ENCODE data around the gene C16orf87. TPM values are rescaled to one million over a fixed set of nuclear protein-coding genes. Genes with fewer than 3 reads are reported as not detected.

Gene C16orf87
- 10.4 TPM for total RNA-seq (2013)
- polyA plus RNA-seq (1 to 10 TPM; 6.1 to 9.7 (median 7.6) TPM), polyA minus RNA-seq (3.5 and 4.0 TPM in 2 replicates), total RNA-seq (8.4 to 24.3 (median 16.4) reads per million in 11 experiments)

GRCh38 chr16:46830902-46831647 lies at the start of gene C16orf87:
Gene C16orf87, minus strand, starts transcription at chr16:46831180. Its CDS starts 31 bp downstream, at chr16:46831149.
- under 1% methylated on average over 93 of the region's 94 CpGs for WGBS (ENCODE audit: insufficient coverage)
- peaks cover 27% of the 10 kb centered on the region for H3K4me1 Mint-ChIP-seq
- peak; percentile 89 to 93 (median 91) for DNase-seq

More at GRCh38 chr16:46830902-46831647, at the start of gene C16orf87:
- peaks cover 48% of the 10 kb centered on the region for H3K79me2 ChIP-seq (ENCODE audit: insufficient read depth, low read length)
- peaks cover 16% of the 10 kb centered on the region for H4K20me1 ChIP-seq (ENCODE audit: insufficient read depth, low read length)
- intact Hi-C loops (cut with micrococcal nuclease) = loop anchor here in 1 of 2 donors (1.0 to 5.0 kb wide), 2 partner anchors 39 to 142 kb away; partner anchors contain the start of genes ORC6 and VPS35
- Mint-ChIP-seq H3K9me3 (peaks cover 0 to 1% (median 0%) of the 10 kb centered on the region in 7 donors), H3K27me3 (ENCODE audit: low read depth in 3 of 3) (no peaks in the 10 kb centered on the region), H3K4me3 (peak within 1 kb of the TSS; percentile 97 to 99), H3K27ac (peak within 1 kb of the TSS; percentile 94 to 97 (median 94)), H3K36me3 (no peaks in the 10 kb centered on the region)
- H3K4me2 ChIP-seq (replicated peaks; ENCODE audit: extremely low read depth, low read length, poor library complexity, severe bottlenecking) = peak within 1 kb of the TSS; percentile 96
- H3K4me1 ChIP-seq (ENCODE audit: control insufficient read depth in 1 of 2, insufficient read depth in 2 of 2, low read length in 2 of 2) = peaks cover 11 to 21% of the 10 kb centered on the region in 2 donors
- peak within 1 kb of the TSS; percentile 87 for H2AFZ ChIP-seq (ENCODE audit: insufficient read depth, low read depth, low read length, poor library complexity, severe bottlenecking)
- no peaks in the 10 kb centered on the region for H3K36me3 ChIP-seq (replicated peaks in 1 of 2; ENCODE audit: control insufficient read depth in 1 of 2, insufficient read depth in 2 of 2, low read length in 2 of 2)
- H3K27ac ChIP-seq (ENCODE audit: low read depth in 1 of 2, low read length in 2 of 2) = peak within 1 kb of the TSS; percentile 34 to 82
- peak within 1 kb of the TSS; percentile 95 for H3K9ac ChIP-seq (ENCODE audit: insufficient read depth, low read length, poor library complexity, severe bottlenecking)
- H3K4me3 ChIP-seq (replicated peaks in 1 of 3; ENCODE audit: low read depth in 2 of 3, low read length in 3 of 3) = peak within 1 kb of the TSS; percentile 70 to 93 (median 82)
- no peaks in the 10 kb centered on the region for H3K9me3 ChIP-seq (replicated peaks in 1 of 2; ENCODE audit: control insufficient read depth in 1 of 2, insufficient read depth in 1 of 2, low read length in 2 of 2)
- H3K27me3 ChIP-seq (ENCODE audit: control insufficient read depth in 2 of 2, insufficient read depth in 2 of 2, low read length in 2 of 2) = no peaks in the 10 kb centered on the region
- no peak for TF ChIP-seq CTCF (IDR thresholded peaks at IDR 0.05)
